GM12872 (cell line): ENCODE data around the gene FPGS.

Experiments used
- TF ChIP-seq, protein P1 (sequence below): IDR thresholded peaks from 3 replicates; pipeline ENCODE4 v1.5.1; 2011; ENCODE audit warnings: low read depth, mild to moderate bottlenecking, low read length, moderate library complexity; ENCODE audit not compliant: insufficient read depth

FPGS gene

DNA sequence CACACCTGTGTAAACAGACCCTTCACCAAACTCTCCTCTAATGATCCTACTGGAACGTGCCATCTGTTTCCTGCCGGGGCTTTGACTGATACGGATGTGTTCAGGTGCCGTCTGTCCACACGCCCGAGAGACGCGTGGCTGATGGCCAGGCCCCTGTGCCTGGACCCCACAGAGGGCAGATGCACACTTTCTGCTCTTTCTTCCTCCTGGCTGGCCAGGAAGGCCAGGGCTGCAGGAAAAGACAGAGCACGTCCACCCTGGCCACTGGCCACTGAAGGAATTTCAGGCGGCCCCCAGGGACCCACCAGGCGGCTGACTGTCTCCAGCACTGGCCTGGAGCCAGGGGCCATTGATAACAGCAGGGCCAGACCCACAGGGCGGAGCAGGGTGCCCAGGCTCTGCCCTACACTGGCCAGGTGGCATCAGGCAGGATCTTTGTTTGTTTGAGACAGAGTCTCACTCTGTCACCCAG is 55.4 kb downstream of the FPGS start:
- TF ChIP-seq, protein P1, sequence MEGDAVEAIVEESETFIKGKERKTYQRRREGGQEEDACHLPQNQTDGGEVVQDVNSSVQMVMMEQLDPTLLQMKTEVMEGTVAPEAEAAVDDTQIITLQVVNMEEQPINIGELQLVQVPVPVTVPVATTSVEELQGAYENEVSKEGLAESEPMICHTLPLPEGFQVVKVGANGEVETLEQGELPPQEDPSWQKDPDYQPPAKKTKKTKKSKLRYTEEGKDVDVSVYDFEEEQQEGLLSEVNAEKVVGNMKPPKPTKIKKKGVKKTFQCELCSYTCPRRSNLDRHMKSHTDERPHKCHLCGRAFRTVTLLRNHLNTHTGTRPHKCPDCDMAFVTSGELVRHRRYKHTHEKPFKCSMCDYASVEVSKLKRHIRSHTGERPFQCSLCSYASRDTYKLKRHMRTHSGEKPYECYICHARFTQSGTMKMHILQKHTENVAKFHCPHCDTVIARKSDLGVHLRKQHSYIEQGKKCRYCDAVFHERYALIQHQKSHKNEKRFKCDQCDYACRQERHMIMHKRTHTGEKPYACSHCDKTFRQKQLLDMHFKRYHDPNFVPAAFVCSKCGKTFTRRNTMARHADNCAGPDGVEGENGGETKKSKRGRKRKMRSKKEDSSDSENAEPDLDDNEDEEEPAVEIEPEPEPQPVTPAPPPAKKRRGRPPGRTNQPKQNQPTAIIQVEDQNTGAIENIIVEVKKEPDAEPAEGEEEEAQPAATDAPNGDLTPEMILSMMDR, result no peak

DNA sequence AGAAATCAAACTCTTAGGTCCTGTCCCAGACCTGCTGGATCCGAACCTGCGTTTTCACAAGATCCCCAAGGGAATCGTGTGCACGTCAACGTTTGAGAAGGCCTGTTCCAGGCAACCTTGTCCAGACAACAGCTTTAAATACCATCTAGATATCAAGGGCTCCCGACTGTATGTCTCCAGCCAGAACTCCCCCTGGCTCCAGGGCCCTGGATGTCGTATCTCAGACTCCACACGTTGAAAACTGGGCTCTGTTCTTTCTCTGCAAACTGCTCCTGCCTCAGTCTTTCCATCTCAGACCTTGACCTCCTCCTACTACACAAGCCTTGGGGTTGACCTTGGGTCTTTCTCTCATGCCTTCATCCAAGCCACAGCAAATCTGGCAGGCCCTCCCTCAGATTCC is 57.6 kb downstream of the FPGS start:
- TF ChIP-seq, protein P1, result no peak

DNA sequence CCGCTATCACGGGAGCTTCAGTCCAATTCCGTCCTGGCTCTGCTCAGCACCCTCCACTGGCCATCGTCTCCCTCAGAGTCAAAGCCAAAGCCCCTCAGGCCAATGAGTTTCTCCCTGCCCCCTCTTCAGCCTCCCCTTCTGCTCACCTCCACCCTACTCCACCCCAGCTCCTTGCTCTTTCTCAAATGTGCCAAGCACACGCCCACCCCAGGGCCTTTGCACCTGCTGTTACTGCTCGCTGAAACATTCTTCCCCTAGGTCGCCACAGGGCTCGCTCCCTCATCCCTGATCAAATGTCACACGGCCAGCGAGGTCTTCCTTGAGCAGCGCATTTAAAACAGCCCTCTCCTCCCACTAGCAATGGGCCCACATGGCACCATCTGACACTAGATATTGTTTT is 58.1 kb downstream of the FPGS start:
- TF ChIP-seq, protein P1, result no peak

DNA sequence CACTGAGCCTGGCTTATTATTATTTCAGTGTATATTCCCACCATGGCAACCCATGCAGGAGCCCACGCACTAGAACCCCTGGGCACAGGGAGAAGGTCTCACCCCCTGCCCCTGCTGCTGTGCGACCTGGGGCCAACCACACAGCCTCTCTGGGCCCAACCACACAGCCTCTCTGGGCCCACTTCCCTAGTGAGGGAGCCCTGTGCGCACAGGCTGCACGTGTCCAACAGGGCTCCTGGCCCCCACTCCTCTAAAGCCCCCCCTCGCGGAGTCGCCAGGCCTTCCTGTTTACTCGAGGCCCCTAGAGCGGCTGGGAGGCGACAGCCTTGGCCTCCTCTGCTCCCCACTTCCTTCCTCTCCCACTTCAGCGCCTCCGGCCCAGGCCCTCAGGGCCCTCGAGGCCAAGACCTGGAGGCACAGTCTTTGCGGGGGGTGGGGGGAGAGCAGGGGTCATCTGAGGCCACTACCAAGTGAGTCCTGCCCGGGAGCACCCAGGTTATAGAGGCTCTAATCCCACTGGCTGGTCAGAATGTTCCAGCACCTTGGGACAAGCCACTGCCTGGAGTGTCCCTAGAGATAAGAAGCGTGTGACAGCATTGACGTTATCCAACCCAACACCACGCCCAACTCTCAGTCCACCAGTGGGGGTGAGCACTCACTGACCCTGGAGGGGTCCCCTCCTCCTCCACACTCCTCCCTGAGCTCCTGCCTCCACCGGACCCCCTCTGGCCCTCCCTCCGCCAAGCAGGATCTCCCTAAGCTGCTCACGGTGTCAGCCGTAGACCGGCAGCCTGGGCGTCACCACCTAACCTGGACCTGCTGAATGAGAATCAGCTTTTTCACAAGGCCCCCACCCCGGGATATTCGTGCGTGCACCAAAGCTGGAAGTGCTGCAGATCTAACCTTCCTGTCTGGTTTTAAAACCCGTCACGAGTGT is 59.7 kb downstream of the FPGS start:
- TF ChIP-seq, protein P1, result no peak

DNA sequence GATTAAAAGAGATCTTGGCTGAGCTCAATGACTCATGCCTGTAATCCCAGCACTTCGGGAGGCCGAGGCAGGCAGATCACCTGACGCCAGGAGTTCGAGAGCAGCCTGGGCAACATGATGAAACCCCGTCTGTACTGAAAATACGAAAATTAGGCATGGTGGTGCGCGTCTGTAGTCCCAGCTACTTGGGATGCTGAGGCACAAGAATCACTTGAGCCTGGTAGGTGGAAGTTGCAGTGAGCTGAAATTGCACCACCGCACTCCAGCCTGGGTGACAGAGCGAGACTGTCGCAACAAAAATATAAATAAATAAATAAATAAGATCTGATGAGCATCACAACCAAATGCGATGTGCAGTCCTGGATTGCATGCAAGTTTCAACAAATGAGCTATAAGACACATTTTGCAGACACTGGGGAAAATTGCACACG is 60.5 kb downstream of the FPGS start:
- TF ChIP-seq, protein P1, result no peak
